Neuron (in vitro differentiated cells): ENCODE data around the gene CCSER2.
"Not testable (repeated sequence)": the region's sequence is repeated elsewhere in the genome, so short reads cannot be mapped to it uniquely, and the experiment has no call there.

Source experiments
- H2AFZ ChIP-seq: one replicate; pipeline ENCODE4 v1.6.1; 2013; ENCODE audit warnings: low read depth, mild to moderate bottlenecking, inconsistent platforms, low read length, moderate library complexity
- H3K27me3 ChIP-seq: one replicate; pipeline ENCODE4 v1.6.1; 2013; ENCODE audit warnings: low read length; ENCODE audit not compliant: insufficient read depth
- H3K36me3 ChIP-seq: one replicate; pipeline ENCODE4 v1.6.1; 2013; ENCODE audit warnings: low read length; ENCODE audit not compliant: insufficient read depth
- H3K4me1 ChIP-seq: one replicate; pipeline ENCODE4 v1.6.1; 2013; ENCODE audit warnings: low read length; ENCODE audit not compliant: insufficient read depth
- H3K4me3 ChIP-seq: 2 replicates; pipeline ENCODE4 v1.5.1; 2013; ENCODE audit warnings: mild to moderate bottlenecking, low read length, moderate library complexity
- H3K9me3 ChIP-seq: one replicate; pipeline ENCODE4 v1.6.1; 2013; ENCODE audit warnings: low read length

Gene CCSER2

GRCh38 chr10:84424731-84425167 is 96.4 kb downstream of the CCSER2 start:
- Histone ChIP-seq H3K27me3 (no peaks in the 10 kb centered on the region), H3K4me3 (peak overlapping the region; percentile 25), H3K36me3 (peaks cover 3% of the 10 kb centered on the region)

GRCh38 chr10:84427903-84428650 is 99.7 kb downstream of the CCSER2 start:
- peaks cover 3% of the 10 kb centered on the region for H3K36me3 ChIP-seq
- H2AFZ ChIP-seq: no peak overlapping the region
- no peaks in the 10 kb centered on the region for H3K9me3 ChIP-seq

More at GRCh38 chr10:84424731-84425167, 96.4 kb downstream of the CCSER2 start:
- H3K9me3 ChIP-seq: no peaks in the 10 kb centered on the region
- peaks cover 5% of the 10 kb centered on the region for H3K4me1 ChIP-seq
- H2AFZ ChIP-seq: no peak overlapping the region

GRCh38 chr10:84428711-84429110 is 100.3 kb downstream of the CCSER2 start:
- Histone ChIP-seq H3K4me3 (no peak overlapping the region), H3K27me3 (no peaks in the 10 kb centered on the region), H3K4me1 (peaks cover 5% of the 10 kb centered on the region), H3K9me3 (no peaks in the 10 kb centered on the region), H2AFZ (no peak overlapping the region), H3K36me3 (peaks cover 3% of the 10 kb centered on the region)

More at GRCh38 chr10:84427903-84428650, 99.7 kb downstream of the CCSER2 start:
- Histone ChIP-seq H3K4me3 (no peak overlapping the region), H3K4me1 (peaks cover 5% of the 10 kb centered on the region), H3K27me3 (no peaks in the 10 kb centered on the region)

GRCh38 chr10:84429926-84430520 is 101.6 kb downstream of the CCSER2 start:
- Histone ChIP-seq H3K27me3 (no peaks in the 10 kb centered on the region), H3K9me3 (no peaks in the 10 kb centered on the region), H3K36me3 (peaks cover 3% of the 10 kb centered on the region), H3K4me1 (peaks cover under 1% of the 10 kb centered on the region), H2AFZ (no peak overlapping the region), H3K4me3 (no peak overlapping the region)

GRCh38 chr10:84432891-84433290 is 104.5 kb downstream of the CCSER2 start:
- Histone ChIP-seq H3K4me3 (no peak overlapping the region), H3K27me3 (no peaks in the 10 kb centered on the region), H3K4me1 (no peaks in the 10 kb centered on the region), H2AFZ (no peak overlapping the region), H3K36me3 (no peaks in the 10 kb centered on the region), H3K9me3 (no peaks in the 10 kb centered on the region)

- no peaks in the 10 kb centered on the region for H3K27me3 ChIP-seq
- H3K36me3 ChIP-seq: peaks cover 6% of the 10 kb centered on the region
- peaks cover 3% of the 10 kb centered on the region for H3K9me3 ChIP-seq
- no peaks in the 10 kb centered on the region for H3K4me1 ChIP-seq
- H2AFZ ChIP-seq: no peak overlapping the region
- H3K4me3 ChIP-seq: no peak overlapping the region
These were observed 112.4 kb downstream of the CCSER2 start for GRCh38 chr10:84440781-84441180.

- Histone ChIP-seq H2AFZ (no peak overlapping the region), H3K27me3 (no peaks in the 10 kb centered on the region), H3K36me3 (peaks cover 6% of the 10 kb centered on the region), H3K4me3 (no peak overlapping the region), H3K9me3 (no peaks in the 10 kb centered on the region), H3K4me1 (no peaks in the 10 kb centered on the region)
These were observed 119.5 kb downstream of the CCSER2 start for GRCh38 chr10:84447701-84448400.

- not testable (repeated sequence) for H3K4me1 ChIP-seq, H3K27me3 ChIP-seq, H3K36me3 ChIP-seq, H2AFZ ChIP-seq, H3K9me3 ChIP-seq, H3K4me3 ChIP-seq
These were observed 121.0 kb downstream of the CCSER2 start for GRCh38 chr10:84449351-84449750.

- H3K4me1 ChIP-seq: no peaks in the 10 kb centered on the region
- no peaks in the 10 kb centered on the region for H3K27me3 ChIP-seq
- no peak overlapping the region for H2AFZ ChIP-seq
- H3K36me3 ChIP-seq: peaks cover 6% of the 10 kb centered on the region
- H3K9me3 ChIP-seq: no peaks in the 10 kb centered on the region
- no peak overlapping the region for H3K4me3 ChIP-seq
These were observed 123.6 kb downstream of the CCSER2 start for GRCh38 chr10:84452003-84452402.

- H3K36me3 ChIP-seq: no peaks in the 10 kb centered on the region
- no peak overlapping the region for H3K4me3 ChIP-seq
- H3K4me1 ChIP-seq: no peaks in the 10 kb centered on the region
- no peak overlapping the region for H2AFZ ChIP-seq
- no peaks in the 10 kb centered on the region for H3K9me3 ChIP-seq
- no peaks in the 10 kb centered on the region for H3K27me3 ChIP-seq
These were observed 124.9 kb downstream of the CCSER2 start for GRCh38 chr10:84453303-84453702.

DNA sequence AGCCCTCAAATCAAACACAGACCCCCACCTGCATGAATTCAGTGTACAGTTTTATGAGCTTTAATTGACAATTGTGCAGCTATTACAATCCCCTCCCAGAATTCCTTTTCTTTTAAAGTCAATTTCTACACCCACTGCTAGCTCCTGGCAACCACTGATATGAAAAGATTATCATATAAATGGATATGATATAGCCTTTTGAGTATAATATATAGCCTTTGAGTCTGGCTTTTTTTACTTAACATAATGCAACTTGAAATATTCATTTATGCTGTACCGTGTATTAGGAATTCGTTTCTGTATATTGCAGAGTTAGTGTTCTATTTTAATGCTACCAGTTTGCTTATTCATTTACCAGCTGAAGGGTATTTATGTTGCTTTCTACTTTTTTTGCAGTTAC is 127.7 kb downstream of the CCSER2 start:
- Histone ChIP-seq H3K27me3 (no peaks in the 10 kb centered on the region), H2AFZ (no peak overlapping the region), H3K36me3 (peaks cover 2% of the 10 kb centered on the region), H3K4me1 (no peaks in the 10 kb centered on the region), H3K4me3 (no peak overlapping the region), H3K9me3 (peaks cover 10% of the 10 kb centered on the region)

DNA sequence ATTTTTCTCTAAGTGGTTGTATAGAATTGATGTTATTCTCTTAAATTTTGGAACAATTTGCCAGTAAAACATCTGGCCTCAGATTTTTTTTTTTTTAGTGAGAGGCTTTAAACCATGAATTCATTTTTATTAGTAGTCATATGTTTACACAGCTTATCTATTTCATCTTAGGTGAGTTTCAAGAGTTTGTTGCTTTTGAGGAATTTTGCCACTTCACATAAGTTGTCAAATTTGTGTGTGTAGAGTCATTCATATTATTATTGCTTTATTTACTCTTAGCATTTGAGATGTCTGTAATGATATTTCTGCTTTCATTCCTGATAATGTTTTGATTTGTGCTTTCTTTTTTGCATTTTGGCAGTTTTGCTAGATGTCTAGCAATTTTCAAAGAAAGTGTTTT is 132.1 kb downstream of the CCSER2 start:
- Histone ChIP-seq H3K9me3 (peaks cover 10% of the 10 kb centered on the region), H3K27me3 (no peaks in the 10 kb centered on the region), H3K4me1 (no peaks in the 10 kb centered on the region), H3K36me3 (peaks cover 7% of the 10 kb centered on the region), H2AFZ (no peak overlapping the region), H3K4me3 (no peak overlapping the region)

GRCh38 chr10:84469470-84469869 is 141.1 kb downstream of the CCSER2 start:
- H3K27me3 ChIP-seq: no peaks in the 10 kb centered on the region
- H3K9me3 ChIP-seq: no peaks in the 10 kb centered on the region
- H3K4me3 ChIP-seq: no peak overlapping the region
- H2AFZ ChIP-seq: no peak overlapping the region
- H3K36me3 ChIP-seq: peaks cover 20% of the 10 kb centered on the region
- H3K4me1 ChIP-seq: peaks cover 7% of the 10 kb centered on the region
